GM12878 (cell line): ENCODE results near the gene SLC39A7. TPM values are rescaled to one million over a fixed set of nuclear protein-coding genes. Genes with fewer than 3 reads are reported as not detected.

Experiments
- ATAC-seq: fragments of 200-7000 bp; cut with Tn5 transposase; 3 replicates; pipeline ENCODE4 v1.9.1; 2020; ENCODE audit warnings: mild to moderate bottlenecking, moderate library complexity
- BruUV-seq: library from RNA; stranded (reverse); fragments of 400-500 nt; replicated peaks from 2 replicates; lab custom pipeline; 2021; lab: Mats Ljungman, UMichigan
- CTCF ChIA-PET: fragments of 300-600 bp; sonication (Branson Sonifier 250); formaldehyde crosslinking; extraction: SDS; loops from one replicate; lab custom pipeline; 2021; ENCODE audit warnings: inconsistent platforms; lab: Yijun Ruan, JAX
- POLR2A ChIA-PET: fragments of 350-600 bp; formaldehyde crosslinking; extraction: SDS; loops from one replicate; lab custom pipeline; 2021; ENCODE audit warnings: inconsistent platforms; lab: Charles Lee
- RAD21 ChIA-PET: fragments of 300-600 bp; sonication (Branson Sonifier 250); formaldehyde crosslinking; loops from one replicate; lab custom pipeline; 2023; ENCODE audit warnings: antibody characterized with exemption; ENCODE audit not compliant: unreplicated experiment; lab: Charles Lee
- SMC1A ChIA-PET: fragments of 300-600 bp; sonication (Branson Sonifier 250); formaldehyde crosslinking; loops from one replicate; lab custom pipeline; 2023; ENCODE audit not compliant: unreplicated experiment, uncharacterized antibody; lab: Charles Lee
- DNase-seq: peaks from one replicate; pipeline ENCODE4 v3.0.0-alpha.2; 2011; ENCODE audit warnings: low read depth, low spot score
- FAIRE-seq: peaks from 3 replicates; lab custom pipeline; 2011; peaks lifted over from hg19 to GRCh38; lab: Jason Lieb, UNC
- H2AFZ ChIP-seq: 2 replicates; pipeline ENCODE4 v1.6.0; 2011; ENCODE audit warnings: low read depth, low read length, control low read depth; ENCODE audit not compliant: control insufficient read depth
- H3K27ac ChIP-seq: 2 replicates; pipeline ENCODE4 v1.5.1; 2011; ENCODE audit warnings: control low read depth; ENCODE audit not compliant: control insufficient read depth, insufficient read depth
- H3K27me3 ChIP-seq, 2 experiments: replicated peaks in 1 of 2; 2 replicates each; pipeline versions ENCODE4 v1.6.0 to v1.6.1; 2011; ENCODE audit warnings: low read length in 1 of 2; ENCODE audit not compliant: control insufficient read depth in 2 of 2, insufficient read depth in 2 of 2
- H3K36me3 ChIP-seq, 2 experiments: 2 replicates each; pipeline ENCODE4 v1.5.1; 2011; ENCODE audit warnings: low read length in 1 of 2; ENCODE audit not compliant: control insufficient read depth in 2 of 2, insufficient read depth in 2 of 2
- H3K4me1 ChIP-seq: 2 replicates; pipeline ENCODE4 v1.6.1; 2011; ENCODE audit warnings: mild to moderate bottlenecking, low read length, moderate library complexity, mixed read lengths; ENCODE audit not compliant: control insufficient read depth, insufficient read depth
- H3K4me2 ChIP-seq: 2 replicates; pipeline ENCODE4 v1.6.0; 2011; ENCODE audit warnings: control low read depth; ENCODE audit not compliant: control insufficient read depth, insufficient read depth
- H3K4me3 ChIP-seq: fragments of 200-600 bp; sonication (generic); 2 replicates; pipeline ENCODE4 v1.5.1; 2016
- H3K79me2 ChIP-seq: 2 replicates; pipeline ENCODE4 v1.6.0; 2011; ENCODE audit warnings: low read length; ENCODE audit not compliant: control insufficient read depth, insufficient read depth
- H3K9ac ChIP-seq: 2 replicates; pipeline ENCODE4 v1.8.0; 2011; ENCODE audit warnings: low read length, control low read depth, mixed read lengths; ENCODE audit not compliant: control insufficient read depth, insufficient read depth
- H3K9me3 ChIP-seq: replicated peaks from 3 replicates; pipeline ENCODE4 v1.5.1; 2011; ENCODE audit warnings: mild to moderate bottlenecking, low read length; ENCODE audit not compliant: control insufficient read depth, insufficient read depth
- H4K20me1 ChIP-seq: 2 replicates; pipeline ENCODE4 v1.6.0; 2011; ENCODE audit not compliant: control insufficient read depth, insufficient read depth
- BCL3 ChIP-seq: IDR thresholded peaks from 2 replicates; pipeline ENCODE4 v1.6.1; 2011; ENCODE audit warnings: borderline replicate concordance, low read depth, mild to moderate bottlenecking, moderate library complexity, low read length; ENCODE audit not compliant: insufficient read depth, poor library complexity, severe bottlenecking
- FOS ChIP-seq: IDR thresholded peaks from 3 replicates; pipeline ENCODE4 v1.6.1; 2011; ENCODE audit warnings: borderline replicate concordance; ENCODE audit not compliant: insufficient read length; ENCODE audit errors: extremely low read depth
- NKRF ChIP-seq: fragments of 450-650 bp; conservative IDR thresholded peaks from 2 replicates; pipeline ENCODE4 v1.6.1; 2017; ENCODE audit warnings: mild to moderate bottlenecking, moderate library complexity
- NR2C1 ChIP-seq: fragments of 450-650 bp; IDR thresholded peaks from 2 replicates; pipeline ENCODE4 v1.6.1; 2017; ENCODE audit warnings: antibody characterized with exemption, mild to moderate bottlenecking, moderate library complexity
- POLR2A ChIP-seq: IDR thresholded peaks from 2 replicates; pipeline ENCODE4 v1.6.1; 2011; ENCODE audit warnings: low read depth, mild to moderate bottlenecking, low read length
- WGBS: methylation state at CpG from one replicate; pipeline ENCODE4 v1.1.6; 2016; ENCODE audit warnings: low lambda C conversion rate; ENCODE audit not compliant: insufficient replicate concordance, insufficient coverage; ENCODE audit errors: missing lambda C conversion rate; 5-methylcytosine and 5-hydroxymethylcytosine counted together
- in situ Hi-C: fragments of 300-500 bp; cut with MboI; formaldehyde crosslinking; loops from 9 replicates; pipeline ENCODE4 v1.14.3; 2018; ENCODE audit warnings: mixed read lengths
- intact Hi-C: fragments of 100-400 bp; cut with micrococcal nuclease; formaldehyde crosslinking; loops from one replicate; pipeline ENCODE4 v1.14.2; 2022; ENCODE audit not compliant: unreplicated experiment
- polyA plus RNA-seq, 11 experiments: library from polyadenylated mRNA; depleted of rRNA in 4 of 11; unstranded in 6 of 11; stranded (reverse) in 5 of 11; fragments of >200 nt; fragmentation: Nextera tagmentation in 4 of 11; fragmentation: Illumina TruSeq in 1 of 11; extraction: Ambion mirVana in 4 of 11; extraction: Trizol in 1 of 11; gene quantifications; 1 replicate in 1 of 11; 2 replicates in 10 of 11; pipeline versions ENCODE4 v1.2.1 to v1.2.3, GENCODE V29; 2011 to 2016; ENCODE audit warnings: inconsistent platforms in 2 of 11, missing spikeins in 2 of 11, low read depth in 1 of 11
- total RNA-seq, 4 experiments: library from RNA; depleted of rRNA in 3 of 4; stranded (reverse); fragments of >200 nt in 3 of 4; fragmentation: Illumina TruSeq in 1 of 4; extraction: Trizol in 1 of 4; gene quantifications; 2 replicates each; pipeline versions ENCODE4 v1.2.1 to v1.2.3, GENCODE V29; 2013 to 2021

SLC39A7 gene
- total and polyA plus RNA-seq, 10 of the 15 experiments (the other 5 are each of a cell fraction or from before 2014, with no cell fraction given): 7.3 to 63.1 (median 40.6) TPM

DNA sequence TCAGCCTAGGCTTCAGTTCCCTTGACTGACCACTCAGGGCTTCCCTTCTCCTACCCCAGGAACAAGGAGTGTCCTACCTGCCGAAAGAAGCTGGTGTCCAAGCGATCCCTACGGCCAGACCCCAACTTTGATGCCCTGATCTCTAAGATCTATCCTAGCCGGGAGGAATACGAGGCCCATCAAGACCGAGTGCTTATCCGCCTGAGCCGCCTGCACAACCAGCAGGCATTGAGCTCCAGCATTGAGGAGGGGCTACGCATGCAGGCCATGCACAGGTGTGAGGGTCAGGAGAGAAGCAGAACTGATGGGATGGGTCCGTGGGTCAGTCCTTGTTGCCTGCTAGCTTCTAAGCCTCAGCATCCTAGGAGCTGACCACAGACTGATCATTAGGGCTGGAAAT is 9.2 kb downstream of the SLC39A7 start:
- 94% methylated on average over 10 of the region's 10 CpGs for WGBS
- TF ChIP-seq NKRF (no peak), BCL3 (no peak), FOS (no peak), POLR2A (peak; percentile 31; the same call in 1 of the 2 replicates), NR2C1 (no peak)
- intact Hi-C loops: loop anchor here (10.0 kb wide), 1 partner anchor 365 kb away; no protein-coding TSS in a partner anchor
- ATAC-seq: no peak
- no TSS peak for BruUV-seq
- H3K79me2 ChIP-seq: peaks cover 3% of the 10 kb centered on the region
- DNase-seq: no peak
- ChIA-PET SMC1A (interaction anchor here (0.5 to 2.2 kb wide), 3 partner anchors 39 to 108 kb away, joined by 4 to 7 read pairs (median 6); partner anchors contain the start of genes RPS18 and VPS52), RAD21 (no interaction called here), CTCF (interaction anchor here (2.0 to 2.9 kb wide), 3 partner anchors 13 to 39 kb away, joined by 6 to 23 read pairs (median 10); no protein-coding TSS in a partner anchor), POLR2A (interaction anchor here (1.4 to 2.3 kb wide), 3 partner anchors 10 to 96 kb away, joined by 3 to 12 read pairs (median 6); no protein-coding TSS in a partner anchor)
- FAIRE-seq: no peak
- H3K4me2 ChIP-seq: no peak overlapping the region
- peaks cover 2 to 3% of the 10 kb centered on the region in 2 experiments; a peak in 3 of 4 replicates for H3K27me3 ChIP-seq
- no peak overlapping the region for H3K27ac ChIP-seq
- H3K9ac ChIP-seq: no peak overlapping the region
- peaks cover 23% of the 10 kb centered on the region for H3K4me1 ChIP-seq
- in situ Hi-C loops: no loop called here
- H3K9me3 ChIP-seq: no peaks in the 10 kb centered on the region
- no peaks in the 10 kb centered on the region; the same call in 1 of the 2 replicates for H4K20me1 ChIP-seq
- H3K4me3 ChIP-seq: no peak overlapping the region
- H2AFZ ChIP-seq: no peak overlapping the region
- H3K36me3 ChIP-seq: peaks cover 0 to 5% of the 10 kb centered on the region in 2 experiments; a peak in 2 of 4 replicates
